PC-9 (cell line): ENCODE results near the gene CPB1.

Experiments
- EZH2 ChIP-seq: fragments of 200-600 bp; sonication (generic); IDR thresholded peaks from 2 replicates; pipeline ENCODE4 v1.8.0; 2017; ENCODE audit warnings: antibody characterized with exemption, low read depth
- TF ChIP-seq, protein P1 (sequence below): fragments of 200-600 bp; sonication (generic); conservative IDR thresholded peaks from 2 replicates; pipeline ENCODE4 v1.6.1; 2017; ENCODE audit warnings: mixed run types, antibody characterized with exemption, mild to moderate bottlenecking, moderate library complexity

DNA sequence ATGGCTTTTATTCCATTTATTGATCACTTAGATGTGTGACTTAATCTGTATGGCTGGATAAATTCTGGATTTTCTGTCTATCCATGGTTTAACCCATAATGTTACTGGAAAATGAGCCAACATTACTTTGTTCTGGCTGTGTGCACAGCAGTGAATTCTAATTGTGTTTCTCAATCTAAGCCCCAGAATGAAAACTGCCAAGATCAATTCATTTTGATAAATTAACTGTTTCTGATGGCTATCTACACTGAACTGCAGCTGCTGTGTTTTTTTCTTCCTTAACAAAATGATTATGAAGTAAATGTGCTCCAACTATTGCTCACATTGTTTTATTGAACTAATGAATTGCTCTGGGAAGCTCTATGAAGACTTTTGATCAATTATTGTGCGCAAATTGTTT, 35.7 kb upstream of the CPB1 start:
- TF ChIP-seq, protein P1, sequence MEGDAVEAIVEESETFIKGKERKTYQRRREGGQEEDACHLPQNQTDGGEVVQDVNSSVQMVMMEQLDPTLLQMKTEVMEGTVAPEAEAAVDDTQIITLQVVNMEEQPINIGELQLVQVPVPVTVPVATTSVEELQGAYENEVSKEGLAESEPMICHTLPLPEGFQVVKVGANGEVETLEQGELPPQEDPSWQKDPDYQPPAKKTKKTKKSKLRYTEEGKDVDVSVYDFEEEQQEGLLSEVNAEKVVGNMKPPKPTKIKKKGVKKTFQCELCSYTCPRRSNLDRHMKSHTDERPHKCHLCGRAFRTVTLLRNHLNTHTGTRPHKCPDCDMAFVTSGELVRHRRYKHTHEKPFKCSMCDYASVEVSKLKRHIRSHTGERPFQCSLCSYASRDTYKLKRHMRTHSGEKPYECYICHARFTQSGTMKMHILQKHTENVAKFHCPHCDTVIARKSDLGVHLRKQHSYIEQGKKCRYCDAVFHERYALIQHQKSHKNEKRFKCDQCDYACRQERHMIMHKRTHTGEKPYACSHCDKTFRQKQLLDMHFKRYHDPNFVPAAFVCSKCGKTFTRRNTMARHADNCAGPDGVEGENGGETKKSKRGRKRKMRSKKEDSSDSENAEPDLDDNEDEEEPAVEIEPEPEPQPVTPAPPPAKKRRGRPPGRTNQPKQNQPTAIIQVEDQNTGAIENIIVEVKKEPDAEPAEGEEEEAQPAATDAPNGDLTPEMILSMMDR, result no peak
- TF ChIP-seq EZH2, result no peak
